SIG-M5 treated with dmso at 0.1 percent for 504 hours (cell line): ENCODE data around the gene RAD50.
"Not testable (repeated sequence)": the region's sequence is repeated elsewhere in the genome, so short reads cannot be mapped to it uniquely, and the experiment has no call there.

Experiments
- DNase-seq: peaks from one replicate; lab custom pipeline; 2025; ENCODE audit not compliant: unreplicated experiment; lab: John Stamatoyannopoulos, UW

RAD50 gene

DNA sequence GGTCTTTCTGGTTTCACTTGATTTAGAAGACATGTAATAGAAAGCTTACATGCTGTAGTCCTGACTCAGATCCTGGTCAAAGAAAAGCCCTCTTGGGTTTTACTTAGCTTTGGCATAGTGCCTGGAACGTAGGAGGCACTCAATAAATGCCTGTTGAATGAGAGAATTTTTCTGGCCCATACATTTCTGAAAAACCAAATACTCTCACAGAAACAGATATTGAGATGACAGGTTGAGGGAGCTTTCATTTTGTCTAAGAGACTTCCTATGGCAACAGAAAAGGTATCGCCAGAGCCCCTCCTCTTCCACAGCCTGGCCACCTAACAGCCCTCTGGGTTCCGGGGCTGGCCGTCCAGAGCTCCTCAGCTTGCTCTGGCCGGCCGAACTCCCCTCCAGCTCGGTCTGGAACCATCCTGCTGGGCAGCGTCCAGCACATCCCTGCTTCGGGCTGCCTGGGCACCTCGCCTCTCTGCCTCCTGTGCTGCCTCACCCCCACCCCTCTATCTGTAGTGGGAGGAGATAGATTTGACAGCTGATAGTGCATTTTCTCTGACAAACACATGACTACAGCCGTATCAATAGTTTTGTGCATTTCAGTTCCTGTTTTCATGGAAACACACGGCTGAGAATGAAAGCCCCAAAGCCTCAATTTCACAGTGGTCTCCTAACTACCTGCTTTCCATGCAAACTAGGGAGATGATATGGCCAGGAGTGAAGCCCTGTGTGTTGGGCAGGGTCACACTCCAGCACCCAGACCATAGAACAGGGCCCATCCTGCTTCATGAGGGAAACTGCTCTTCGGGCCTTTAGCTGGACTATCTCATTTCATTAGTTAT is 118.1 kb downstream of the RAD50 start:
- peak; percentile 29 for DNase-seq

DNA sequence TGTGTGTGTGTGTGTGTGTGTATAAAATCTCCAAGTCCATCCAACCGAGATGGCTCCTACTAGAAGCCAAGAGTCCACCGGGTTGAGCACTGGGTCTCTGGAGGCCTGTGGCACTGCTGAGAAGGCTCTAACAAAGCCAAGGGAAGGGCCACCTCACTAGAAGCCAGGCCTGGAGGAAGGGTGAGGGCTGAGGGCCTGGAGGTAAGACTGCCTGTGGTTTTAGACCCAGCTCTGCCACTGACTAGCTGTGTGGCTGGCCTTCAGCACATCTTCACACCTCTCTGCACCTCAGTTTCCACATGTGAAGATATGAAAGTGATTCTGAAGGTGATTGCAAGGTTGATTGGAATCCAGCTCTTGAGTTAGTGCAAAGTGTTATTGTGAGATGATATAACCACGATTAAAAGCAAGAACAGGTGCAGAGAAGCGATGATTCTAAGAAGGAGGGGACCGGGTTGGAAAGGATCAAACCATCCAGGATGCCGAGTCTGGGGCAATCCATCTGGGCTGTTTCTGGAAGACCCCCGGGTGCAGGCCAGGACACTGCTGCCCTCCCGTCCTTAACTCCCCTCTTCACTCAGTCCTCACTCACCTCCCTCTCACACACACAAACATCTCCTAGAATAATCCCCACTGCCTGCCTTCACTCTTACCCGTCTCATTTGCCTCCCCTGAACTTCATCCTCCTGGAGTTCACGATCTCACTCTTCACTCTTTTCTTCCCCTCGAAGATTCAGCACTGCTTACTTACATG is 119.3 kb downstream of the RAD50 start:
- DNase-seq, result no peak

DNA sequence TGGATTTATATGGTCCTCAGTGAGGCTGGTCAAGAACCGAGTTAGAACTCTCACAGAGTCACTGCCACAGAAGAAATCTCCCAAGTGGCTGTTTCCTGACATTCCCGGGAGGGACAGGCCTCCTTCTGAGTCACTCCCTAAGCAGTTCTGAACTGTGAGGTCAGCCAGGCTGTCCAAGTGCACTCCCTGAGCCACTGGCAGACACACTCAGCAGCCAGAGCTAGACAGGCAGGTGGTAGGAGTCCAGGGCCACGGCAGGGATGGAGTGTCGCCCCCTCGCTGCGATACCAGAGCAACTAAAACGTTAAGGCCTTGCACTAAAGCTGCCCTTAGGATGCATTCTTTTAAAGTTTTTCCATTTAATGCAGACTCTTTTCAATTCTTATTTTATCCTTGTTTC is 120.4 kb downstream of the RAD50 start:
- DNase-seq, result no peak

DNA sequence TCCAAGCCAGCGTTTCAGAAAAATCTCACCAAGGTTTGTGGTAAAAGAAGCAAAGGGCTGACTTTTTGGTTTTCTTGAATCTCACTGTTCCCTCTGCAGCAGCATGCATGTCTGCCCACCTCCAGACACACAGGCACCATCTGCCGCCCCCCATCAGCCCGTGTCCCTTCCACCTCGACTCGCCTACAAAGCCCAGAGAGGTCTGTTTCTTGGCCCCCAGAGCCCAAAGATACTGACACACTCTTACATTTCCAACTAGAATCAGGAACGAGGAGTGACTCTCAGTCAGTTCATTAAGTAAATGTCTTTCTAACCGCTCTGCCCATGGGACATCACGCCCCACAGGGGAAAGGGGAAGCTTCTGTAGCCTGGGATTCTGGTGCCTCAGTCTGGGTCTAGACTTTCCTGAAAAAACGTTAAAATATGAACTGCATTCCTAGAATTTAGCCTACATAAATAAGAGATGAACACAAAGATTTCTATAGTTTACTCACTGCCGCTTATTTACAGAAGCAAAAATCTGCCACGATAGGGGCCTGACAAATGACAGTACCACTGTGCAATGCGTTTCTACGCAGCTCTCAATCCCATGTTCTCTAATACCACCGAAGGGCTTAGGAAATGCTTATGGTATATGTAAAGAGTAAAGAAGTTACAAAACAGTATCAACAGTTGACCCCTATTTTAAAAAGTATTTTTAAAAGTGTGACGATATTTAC is 121.1 kb downstream of the RAD50 start:
- DNase-seq, result no peak

DNA sequence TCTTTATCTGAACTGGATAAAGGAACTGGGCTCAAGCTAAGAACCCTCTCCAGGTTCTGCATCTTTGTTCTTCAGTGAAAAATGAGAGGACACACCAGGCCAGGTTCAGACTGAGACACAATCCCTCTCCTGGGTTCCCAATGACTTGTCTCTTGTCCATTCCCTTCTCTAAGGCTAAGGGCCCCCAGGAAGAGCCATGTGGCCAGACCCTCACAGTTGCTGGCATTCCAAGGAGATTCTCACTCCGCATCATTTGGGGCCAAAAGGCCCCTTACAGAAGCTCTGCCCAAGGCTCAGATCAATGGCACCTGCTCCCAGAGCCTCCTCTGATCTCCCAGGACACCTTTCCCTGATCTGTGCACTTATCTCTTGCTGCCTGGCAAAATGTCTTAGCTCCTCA is 122.0 kb downstream of the RAD50 start:
- no peak for DNase-seq

DNA sequence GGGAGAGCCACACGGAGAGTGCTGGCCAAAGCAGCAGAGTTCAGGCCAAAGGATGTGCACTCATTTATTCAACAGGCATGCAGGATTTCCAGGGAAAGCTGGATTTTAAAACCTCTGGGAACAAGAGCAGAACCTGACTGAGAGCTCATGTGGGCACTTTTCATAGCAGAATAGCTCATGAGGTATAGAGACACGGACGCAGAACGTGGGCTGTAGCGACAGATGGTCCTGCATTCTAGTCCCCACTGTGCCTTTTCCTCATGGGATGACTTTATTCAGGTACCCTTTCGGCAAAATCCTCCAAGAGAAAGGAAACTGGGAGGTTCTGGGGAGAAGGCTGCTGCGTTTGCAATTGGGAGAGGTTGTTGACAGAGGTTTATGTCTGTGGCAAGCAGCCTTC is 122.4 kb downstream of the RAD50 start:
- DNase-seq, result no peak

DNA sequence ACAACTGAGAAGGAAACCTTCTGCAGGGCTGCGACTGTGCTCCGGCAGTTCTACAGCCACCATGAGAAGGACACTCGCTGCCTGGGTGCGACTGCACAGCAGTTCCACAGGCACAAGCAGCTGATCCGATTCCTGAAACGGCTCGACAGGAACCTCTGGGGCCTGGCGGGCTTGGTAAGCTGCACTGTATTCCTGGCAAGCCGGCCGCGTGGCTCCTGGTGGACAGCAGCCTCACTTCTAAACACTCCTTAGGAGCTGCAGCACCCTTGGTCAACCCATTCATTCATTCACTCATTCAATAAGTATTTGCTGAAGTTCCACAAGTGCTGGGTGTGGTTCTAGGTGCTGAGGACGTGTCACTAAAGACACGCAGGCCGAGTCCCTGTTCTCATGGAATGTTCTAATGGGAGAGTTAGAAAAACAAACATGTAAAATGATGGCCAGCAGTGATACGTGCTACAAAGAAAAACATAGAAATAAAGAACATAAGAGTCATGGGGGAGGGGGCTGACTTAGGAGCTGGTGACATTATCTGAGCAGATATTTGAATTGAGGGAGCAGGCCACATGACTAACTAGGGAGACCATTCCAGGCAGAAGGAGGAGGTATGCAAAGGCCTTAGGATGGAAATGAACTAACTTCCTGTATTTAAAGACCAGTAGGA is 123.1 kb downstream of the RAD50 start:
- no peak for DNase-seq

DNA sequence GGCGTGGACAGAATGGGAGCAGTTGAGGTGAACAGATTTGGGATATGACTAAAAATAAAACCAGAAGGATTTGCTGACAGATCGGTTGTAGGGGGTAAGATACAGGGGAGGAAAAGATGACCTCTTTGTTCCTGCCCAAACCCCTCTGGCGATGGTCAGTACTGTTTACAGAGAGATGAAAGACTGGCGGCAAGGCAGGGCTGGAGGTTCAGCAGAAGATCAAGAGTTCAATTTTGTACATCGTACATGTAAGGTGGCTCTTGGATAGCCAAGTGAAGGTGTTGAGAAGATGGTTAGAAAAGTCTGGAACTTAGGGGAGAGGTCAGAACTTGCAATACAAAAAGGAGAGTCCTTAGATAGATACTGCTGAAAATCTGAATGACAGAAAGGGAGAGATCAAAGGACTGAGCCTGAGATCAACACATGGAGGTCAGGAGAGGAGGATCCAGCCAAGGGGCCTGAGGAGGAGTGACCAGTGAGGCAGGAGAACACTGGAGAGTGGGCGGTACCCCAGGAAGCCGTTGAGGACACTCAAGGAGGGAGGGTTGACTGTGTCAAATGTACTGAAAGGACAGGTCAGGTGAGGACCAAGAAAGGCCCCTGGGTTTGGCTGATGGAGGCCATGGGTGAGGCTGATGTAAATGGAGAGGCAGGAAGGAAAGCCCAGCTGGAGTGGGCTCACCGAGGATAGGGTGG is 124.2 kb downstream of the RAD50 start:
- DNase-seq, result no peak

DNA sequence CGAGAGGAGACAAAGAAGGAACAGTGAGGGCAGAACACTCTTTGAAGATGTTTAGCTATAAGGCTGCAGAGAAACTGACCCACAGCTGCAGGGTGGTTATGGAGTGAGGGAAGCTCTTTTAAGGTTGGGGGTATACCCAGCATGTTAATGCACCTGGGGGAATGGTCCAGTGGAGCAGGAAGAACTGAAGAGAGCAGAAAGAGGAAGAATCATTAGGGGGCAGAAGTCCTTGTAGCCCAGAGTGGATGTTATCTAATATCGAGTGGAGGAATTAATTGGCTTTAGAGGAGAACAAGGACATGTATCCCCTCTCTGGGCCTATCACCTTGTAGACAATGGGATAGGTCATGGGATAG is 124.7 kb downstream of the RAD50 start:
- no peak for DNase-seq

DNA sequence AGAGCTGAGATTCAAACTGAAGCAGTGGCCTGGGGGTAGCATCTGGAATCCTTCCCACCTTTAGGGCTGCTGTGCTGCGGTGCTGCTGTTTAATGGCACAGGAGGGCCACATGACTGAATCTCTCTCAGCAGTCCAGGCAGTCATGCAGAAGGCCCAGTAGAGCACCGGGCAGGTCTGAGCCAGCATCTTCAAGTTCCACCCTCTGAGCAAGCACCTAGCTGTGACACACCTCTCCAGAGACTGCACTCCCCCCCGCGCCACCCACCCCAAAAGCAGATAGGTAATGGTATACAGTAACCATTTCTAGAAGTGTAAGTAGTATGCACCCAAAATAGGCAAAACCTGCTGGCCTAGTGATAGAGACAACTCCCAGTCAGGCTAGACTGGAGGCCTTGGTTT is 125.2 kb downstream of the RAD50 start:
- DNase-seq, result no peak

DNA sequence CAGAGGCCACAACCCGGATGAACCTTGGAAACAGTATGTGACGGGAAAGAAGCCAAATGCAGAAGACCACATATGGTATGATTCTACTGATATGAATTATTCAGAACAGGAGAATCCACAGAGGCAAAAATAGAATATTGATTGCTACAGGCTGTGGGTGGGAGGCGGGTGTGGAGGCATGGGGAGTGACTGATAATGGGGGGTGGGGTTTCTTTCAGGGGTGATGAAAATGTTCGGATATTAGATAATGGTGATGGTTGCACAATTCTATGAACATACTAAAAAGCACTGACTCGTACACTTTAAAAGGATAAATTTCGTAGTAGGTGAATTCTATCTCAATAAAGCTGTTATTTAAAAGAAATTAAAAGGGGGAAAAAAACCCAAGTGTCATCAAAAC is 127.7 kb downstream of the RAD50 start:
- no peak for DNase-seq

DNA sequence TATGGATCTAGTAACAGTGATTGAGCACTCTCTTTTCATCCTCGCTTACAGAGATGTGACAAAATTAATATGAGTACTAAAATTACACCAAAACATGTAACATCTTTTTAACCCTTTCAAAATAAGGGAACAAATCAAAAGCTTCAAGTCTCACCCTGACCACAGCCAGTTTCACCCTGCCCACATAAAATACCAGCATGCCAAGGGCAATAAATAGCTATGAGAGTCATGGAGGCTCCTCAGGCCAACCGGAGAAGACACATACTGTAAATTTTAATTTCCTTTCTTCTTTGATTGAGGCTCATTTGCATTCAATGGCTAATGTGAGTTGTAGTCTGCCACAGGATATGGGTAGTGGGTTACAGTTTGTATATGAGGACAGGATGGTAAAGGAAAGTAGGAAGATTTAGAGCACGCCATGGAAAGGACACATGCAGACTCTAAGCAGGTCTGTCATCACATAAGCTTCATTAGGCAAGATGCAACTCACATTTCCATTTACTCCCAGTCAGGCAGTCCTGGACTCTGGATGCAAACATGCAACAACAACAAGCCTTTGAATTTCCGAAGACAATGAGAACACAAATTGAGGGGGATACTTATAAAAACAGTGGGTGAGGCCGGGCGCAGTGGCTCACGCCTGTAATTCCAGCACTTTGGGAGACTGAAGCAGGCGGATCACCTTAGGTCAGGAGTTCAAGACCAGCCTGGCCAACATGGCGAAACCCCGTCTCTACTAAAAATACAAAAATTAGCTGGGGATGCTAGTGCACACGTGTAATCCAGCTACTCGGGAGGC is 128.3 kb downstream of the RAD50 start:
- no peak for DNase-seq

DNA sequence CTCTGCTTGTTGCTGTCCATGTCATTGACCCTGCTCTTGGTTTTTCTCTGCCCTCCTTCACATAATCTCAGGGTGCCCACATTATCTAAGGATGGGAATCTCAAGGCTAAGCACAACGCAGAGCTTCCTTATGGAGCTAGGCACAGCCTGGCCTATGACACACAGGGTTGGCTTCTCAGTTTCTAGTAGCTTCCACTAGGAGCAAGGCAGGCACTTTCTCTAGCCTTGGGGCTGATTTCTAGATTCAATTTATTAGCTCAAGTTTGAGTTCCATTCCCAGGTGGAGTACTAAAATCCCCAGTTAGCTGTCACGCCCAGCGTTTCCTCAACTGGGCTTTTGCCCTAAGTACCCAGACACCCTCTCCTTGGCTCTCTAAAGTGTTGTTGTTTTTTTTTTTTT is 129.4 kb downstream of the RAD50 start:
- no peak for DNase-seq

DNA sequence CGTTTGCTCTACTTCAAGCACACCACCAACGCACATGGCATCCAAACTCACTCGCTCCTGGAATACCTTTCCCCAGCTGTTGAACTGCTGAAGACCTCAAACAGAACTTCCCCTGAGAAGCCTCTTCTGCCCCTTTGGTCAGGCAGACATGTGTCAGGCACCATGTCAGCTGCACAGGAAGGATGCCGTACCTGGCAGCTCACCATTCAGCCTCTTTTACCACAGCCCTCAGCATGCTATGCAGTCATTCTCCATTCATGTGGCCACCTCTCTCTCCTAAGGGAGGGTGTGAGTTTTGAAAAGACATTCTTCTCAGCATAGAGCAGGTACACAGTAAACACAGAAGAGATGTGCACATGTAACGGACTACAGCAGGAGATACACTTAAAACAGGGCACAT is 131.2 kb downstream of the RAD50 start:
- DNase-seq, result no peak

DNA sequence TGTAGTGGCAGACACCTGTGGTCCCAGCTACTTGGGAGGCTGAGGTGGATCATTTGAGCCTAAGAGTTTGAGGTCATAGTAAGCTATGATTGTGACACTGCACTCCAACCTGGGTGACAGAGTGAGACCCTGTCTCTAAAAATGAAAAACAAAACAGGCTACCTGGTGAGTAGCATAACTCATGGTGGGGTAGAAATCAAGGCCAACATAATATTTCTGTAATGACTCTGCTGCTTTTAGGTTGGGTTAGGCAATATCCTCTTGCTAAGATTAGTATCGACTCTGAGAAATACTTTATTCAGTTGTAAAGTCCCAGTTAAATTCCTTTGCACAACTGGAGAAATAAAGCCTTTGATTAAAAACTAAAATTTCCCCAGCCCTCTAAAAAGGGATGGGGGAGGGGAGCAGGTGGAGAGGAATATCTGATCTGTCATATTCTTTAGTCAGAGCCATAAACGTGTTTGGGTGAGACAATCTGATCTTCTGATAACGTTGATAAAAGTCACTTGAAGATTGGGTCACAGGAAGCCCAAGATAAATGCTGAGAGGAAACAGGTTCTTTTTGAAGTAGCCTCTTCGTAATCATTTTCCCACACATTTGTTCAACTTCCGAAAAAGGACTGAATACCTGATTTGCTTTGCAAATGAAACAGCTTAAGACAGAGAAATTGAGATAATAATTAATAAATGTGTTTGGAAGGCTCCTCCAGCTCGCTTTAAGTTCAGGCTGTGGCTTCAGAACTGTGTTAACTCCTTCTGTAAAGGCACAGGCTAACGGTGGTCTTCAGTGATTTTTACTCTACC is 132.0 kb downstream of the RAD50 start:
- DNase-seq, result no peak

DNA sequence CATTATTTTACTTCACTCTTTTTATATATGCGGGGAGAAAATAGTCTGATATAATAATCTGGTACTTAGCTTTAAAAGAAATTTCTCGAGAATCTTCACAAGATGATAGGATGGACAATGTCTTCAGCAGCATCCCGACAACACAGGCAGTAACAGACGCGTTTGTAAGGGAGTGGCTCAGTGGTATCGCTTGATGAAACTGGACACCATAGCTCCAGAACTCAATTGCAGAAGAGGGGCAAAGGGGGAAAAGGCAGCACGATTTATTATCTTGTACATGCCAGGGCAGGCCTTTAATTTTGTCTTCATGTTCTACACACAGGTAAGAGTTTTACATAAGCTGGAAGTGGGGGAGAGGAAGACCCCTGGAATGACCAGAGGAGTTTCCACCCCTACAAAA is 132.7 kb downstream of the RAD50 start:
- no peak for DNase-seq

DNA sequence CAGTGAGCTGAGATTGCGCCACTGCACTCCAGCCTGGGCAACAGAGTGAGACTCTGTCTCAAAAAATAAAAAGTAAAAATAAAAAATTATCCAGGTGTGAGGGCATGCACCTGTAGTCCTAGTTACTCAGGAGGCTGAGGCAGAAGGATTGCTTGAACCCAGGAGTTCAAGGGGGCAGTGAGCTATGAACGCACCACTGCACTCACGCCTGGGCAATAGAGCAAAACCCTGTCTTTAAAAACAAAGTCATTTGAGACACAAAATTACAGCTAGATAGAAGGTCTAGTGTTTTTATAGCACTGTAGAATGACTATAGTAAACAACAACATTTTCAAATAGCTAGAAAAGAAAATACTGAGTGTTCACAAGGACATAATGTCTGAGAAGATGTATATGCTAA is 133.4 kb downstream of the RAD50 start:
- no peak for DNase-seq

DNA sequence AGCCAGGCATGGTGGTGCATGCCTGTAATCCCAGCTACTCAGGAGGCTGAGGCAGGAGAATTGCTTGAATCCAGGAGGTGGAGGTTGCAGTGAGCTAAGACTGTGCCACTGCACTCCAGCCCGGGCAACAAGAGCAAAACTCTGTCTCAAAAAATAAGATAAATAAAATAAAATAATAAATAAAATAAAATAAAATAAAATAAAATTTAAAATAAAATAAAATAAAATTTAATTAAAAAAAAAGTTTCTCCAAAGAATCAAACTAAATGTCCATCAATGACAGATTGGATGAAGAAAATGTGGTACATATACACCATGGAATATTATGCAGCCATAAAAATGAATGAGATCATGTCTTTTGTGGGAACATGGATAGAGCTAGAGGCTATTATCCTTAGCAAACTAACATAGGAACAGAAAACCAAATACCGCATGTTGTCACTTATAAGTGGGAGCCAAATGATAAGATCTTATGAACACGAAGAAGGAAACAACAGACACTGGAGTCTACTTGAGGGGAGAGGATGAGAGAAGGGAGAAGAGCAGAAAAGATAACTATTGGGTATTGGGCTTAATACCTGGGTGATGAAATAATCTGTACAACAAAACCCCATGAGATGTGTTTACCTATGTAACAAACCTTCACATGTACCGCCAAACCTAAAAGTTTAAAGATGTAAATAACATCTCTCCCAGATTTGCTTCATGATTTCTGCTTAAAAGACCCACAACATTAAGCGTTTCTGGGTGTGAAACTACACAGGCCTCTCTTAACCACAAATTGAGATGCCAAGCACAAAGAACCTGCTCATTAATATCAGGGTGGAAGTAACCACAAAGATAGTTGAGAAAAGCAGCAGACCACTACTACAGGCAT is 135.2 kb downstream of the RAD50 start:
- DNase-seq, result not testable (repeated sequence)
